ENCODE results near the gene SLC4A7. TPM values are rescaled to one million over a fixed set of nuclear protein-coding genes. Genes with fewer than 3 reads are reported as not detected.

The SLC4A7 gene
- total and polyA plus RNA-seq, 7 donors = 1.4 to 26.6 (median 13.3) TPM

DNA sequence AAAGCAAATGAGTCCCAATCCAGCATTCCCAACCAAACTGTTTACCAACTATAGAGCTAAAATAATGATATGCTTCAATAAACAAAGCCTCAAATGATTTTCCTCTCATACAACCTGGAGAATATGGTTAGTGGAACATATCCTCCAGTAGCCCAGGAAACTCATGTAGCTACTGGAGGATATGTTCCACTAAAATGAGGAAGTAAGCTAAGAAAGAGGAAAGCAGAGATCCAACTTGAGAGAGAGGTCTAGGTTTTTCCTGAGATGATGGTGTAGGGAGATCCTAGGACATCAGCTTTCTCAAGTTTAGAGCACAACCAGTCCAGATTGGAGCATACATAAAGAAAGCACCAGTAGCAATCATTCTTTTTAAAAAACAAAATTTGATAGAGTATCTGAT, 44.6 kb upstream of the SLC4A7 start:
- H3K4me3 ChIP-seq = no peak overlapping the region
- ATAC-seq (no peak), DNase-seq (no peak)
- intact Hi-C loops (cut with DNase I) = no loop called here
- peaks cover 4% of the 10 kb centered on the region for H3K4me1 ChIP-seq
- H3K27me3 ChIP-seq (ENCODE audit: insufficient read depth in 3 of 3, low read length in 2 of 3) = no peaks in the 10 kb centered on the region
- no peaks in the 10 kb centered on the region for H3K36me3 ChIP-seq (ENCODE audit: insufficient read depth in 1 of 2, low read depth in 1 of 2)
- no peak overlapping the region for H3K27ac ChIP-seq
- TF ChIP-seq, protein P1, sequence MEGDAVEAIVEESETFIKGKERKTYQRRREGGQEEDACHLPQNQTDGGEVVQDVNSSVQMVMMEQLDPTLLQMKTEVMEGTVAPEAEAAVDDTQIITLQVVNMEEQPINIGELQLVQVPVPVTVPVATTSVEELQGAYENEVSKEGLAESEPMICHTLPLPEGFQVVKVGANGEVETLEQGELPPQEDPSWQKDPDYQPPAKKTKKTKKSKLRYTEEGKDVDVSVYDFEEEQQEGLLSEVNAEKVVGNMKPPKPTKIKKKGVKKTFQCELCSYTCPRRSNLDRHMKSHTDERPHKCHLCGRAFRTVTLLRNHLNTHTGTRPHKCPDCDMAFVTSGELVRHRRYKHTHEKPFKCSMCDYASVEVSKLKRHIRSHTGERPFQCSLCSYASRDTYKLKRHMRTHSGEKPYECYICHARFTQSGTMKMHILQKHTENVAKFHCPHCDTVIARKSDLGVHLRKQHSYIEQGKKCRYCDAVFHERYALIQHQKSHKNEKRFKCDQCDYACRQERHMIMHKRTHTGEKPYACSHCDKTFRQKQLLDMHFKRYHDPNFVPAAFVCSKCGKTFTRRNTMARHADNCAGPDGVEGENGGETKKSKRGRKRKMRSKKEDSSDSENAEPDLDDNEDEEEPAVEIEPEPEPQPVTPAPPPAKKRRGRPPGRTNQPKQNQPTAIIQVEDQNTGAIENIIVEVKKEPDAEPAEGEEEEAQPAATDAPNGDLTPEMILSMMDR (IDR thresholded peaks at IDR 0.05) = no peak
- no peaks in the 10 kb centered on the region for H3K9me3 ChIP-seq

- Histone ChIP-seq H3K4me3 (no peak overlapping the region), H3K27ac (no peak overlapping the region), H3K27me3 (ENCODE audit: insufficient read depth in 3 of 3, low read length in 2 of 3) (no peaks in the 10 kb centered on the region), H3K4me1 (no peaks in the 10 kb centered on the region), H3K9me3 (no peaks in the 10 kb centered on the region), H3K36me3 (ENCODE audit: insufficient read depth in 1 of 2, low read depth in 1 of 2) (no peaks in the 10 kb centered on the region)
- DNase-seq (no peak), ATAC-seq (no peak)
- 90 to 92% (median 91%) methylated on average over 6 of the region's 6 CpGs for WGBS, 3 donors
- intact Hi-C loops (cut with DNase I) = no loop called here
- TF ChIP-seq, protein P1 (IDR thresholded peaks at IDR 0.05) = no peak
Observed at GRCh38 chr3:27526614-27527315, 42.6 kb upstream of the SLC4A7 start.

- Histone ChIP-seq H3K4me3 (no peak overlapping the region), H3K36me3 (ENCODE audit: insufficient read depth in 1 of 2, low read depth in 1 of 2) (no peaks in the 10 kb centered on the region), H3K27me3 (ENCODE audit: insufficient read depth in 3 of 3, low read length in 2 of 3) (no peaks in the 10 kb centered on the region), H3K4me1 (no peaks in the 10 kb centered on the region), H3K27ac (peak overlapping the region; percentile 11), H3K9me3 (no peaks in the 10 kb centered on the region)
- intact Hi-C loops (cut with DNase I) = no loop called here
- WGBS, 3 donors = 55 to 70% (median 64%) methylated on average over 2 of the region's 2 CpGs
- no peak for DNase-seq
- ATAC-seq = peak in 1 of 4 donors; percentile 23
- TF ChIP-seq, protein P1 (IDR thresholded peaks at IDR 0.05) = no peak
Observed at GRCh38 chr3:27521872-27522265, 37.7 kb upstream of the SLC4A7 start.

- H3K4me1 ChIP-seq = no peaks in the 10 kb centered on the region
- H3K27ac ChIP-seq = peak overlapping the region; percentile 11
- H3K4me3 ChIP-seq = no peak overlapping the region
- ATAC-seq = peak; percentile 87 to 95 (median 94)
- H3K9me3 ChIP-seq = no peaks in the 10 kb centered on the region
- DNase-seq = no peak
- H3K36me3 ChIP-seq (ENCODE audit: insufficient read depth in 1 of 2, low read depth in 1 of 2) = no peaks in the 10 kb centered on the region
- 47 to 61% (median 54%) methylated on average over 5 of the region's 5 CpGs for WGBS, 3 donors
- TF ChIP-seq, protein P1 (IDR thresholded peaks at IDR 0.05) = no peak
- intact Hi-C loops (cut with DNase I) = no loop called here
- H3K27me3 ChIP-seq (ENCODE audit: insufficient read depth in 3 of 3, low read length in 2 of 3) = no peaks in the 10 kb centered on the region
Observed at GRCh38 chr3:27521179-27521871, 37.1 kb upstream of the SLC4A7 start.
